IPS-20b (cell line): ENCODE results near the gene ZC3H4.
"Not testable (repeated sequence)": the region's sequence is repeated elsewhere in the genome, so short reads cannot be mapped to it uniquely, and the experiment has no call there.

Experiments
- H3K27ac ChIP-seq: one replicate; pipeline ENCODE4 v1.5.1; 2013; ENCODE audit warnings: low read length
- H3K27me3 ChIP-seq: 2 replicates; pipeline ENCODE4 v1.6.1; 2013; ENCODE audit warnings: mild to moderate bottlenecking, low read length, inconsistent platforms; ENCODE audit not compliant: insufficient read depth
- H3K36me3 ChIP-seq: 2 replicates; pipeline ENCODE4 v1.6.1; 2013; ENCODE audit warnings: low read depth, mild to moderate bottlenecking, inconsistent platforms, low read length, moderate library complexity; ENCODE audit not compliant: insufficient read depth
- H3K4me1 ChIP-seq: 2 replicates; pipeline ENCODE4 v1.6.1; 2013; ENCODE audit warnings: mild to moderate bottlenecking, control low read depth, inconsistent platforms, low read length, moderate library complexity; ENCODE audit not compliant: insufficient read depth
- H3K4me3 ChIP-seq: 2 replicates; pipeline ENCODE4 v1.5.1; 2013; ENCODE audit warnings: mild to moderate bottlenecking, low read length, inconsistent platforms
- H3K9ac ChIP-seq: 2 replicates; pipeline ENCODE4 v1.6.1; 2013; ENCODE audit warnings: low read depth, mild to moderate bottlenecking, inconsistent platforms, low read length, moderate library complexity
- H3K9me3 ChIP-seq: 2 replicates; pipeline ENCODE4 v1.6.1; 2013; ENCODE audit warnings: mild to moderate bottlenecking, low read depth, low read length, inconsistent platforms; ENCODE audit not compliant: insufficient read depth

ZC3H4 gene

DNA sequence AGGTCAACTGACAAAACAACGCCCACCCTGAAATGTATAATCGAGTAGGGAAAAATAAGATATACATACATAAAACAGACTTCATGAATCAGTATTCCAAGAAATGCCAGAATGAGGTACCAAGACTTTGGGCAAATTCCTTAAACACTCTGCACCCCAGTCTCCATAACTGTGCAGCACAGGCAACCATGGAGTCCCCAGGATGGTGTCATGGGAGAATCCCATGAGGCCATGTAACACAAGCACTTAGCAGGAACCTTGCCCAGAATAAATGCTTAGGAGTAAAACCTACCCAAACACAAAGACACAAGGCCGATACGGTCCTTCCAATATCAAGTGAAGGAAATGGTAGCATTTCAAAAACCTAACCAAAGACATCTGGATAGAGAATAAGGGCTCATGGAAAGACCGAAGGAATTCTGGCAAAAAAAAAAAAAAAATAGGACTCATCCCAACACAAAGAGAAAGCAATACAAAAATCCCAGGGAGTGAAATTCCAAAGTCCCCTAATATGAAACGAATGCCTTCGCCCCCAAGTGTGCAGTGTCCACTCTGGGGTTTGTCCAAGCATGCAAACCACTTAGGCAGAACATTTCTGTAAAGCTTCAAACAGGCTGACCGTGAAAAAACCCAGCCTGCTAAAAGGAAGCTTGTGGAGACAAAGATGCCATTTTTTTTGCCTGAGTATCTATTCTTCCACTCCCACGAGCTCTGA lies 11.1 kb downstream of the ZC3H4 start:
- Histone ChIP-seq H3K27ac (no peak overlapping the region), H3K4me1 (peaks cover 8% of the 10 kb centered on the region; the same call in 1 of the 2 replicates), H3K36me3 (peaks cover 31% of the 10 kb centered on the region), H3K27me3 (no peaks in the 10 kb centered on the region), H3K9ac (no peak overlapping the region), H3K9me3 (no peaks in the 10 kb centered on the region), H3K4me3 (no peak overlapping the region)

DNA sequence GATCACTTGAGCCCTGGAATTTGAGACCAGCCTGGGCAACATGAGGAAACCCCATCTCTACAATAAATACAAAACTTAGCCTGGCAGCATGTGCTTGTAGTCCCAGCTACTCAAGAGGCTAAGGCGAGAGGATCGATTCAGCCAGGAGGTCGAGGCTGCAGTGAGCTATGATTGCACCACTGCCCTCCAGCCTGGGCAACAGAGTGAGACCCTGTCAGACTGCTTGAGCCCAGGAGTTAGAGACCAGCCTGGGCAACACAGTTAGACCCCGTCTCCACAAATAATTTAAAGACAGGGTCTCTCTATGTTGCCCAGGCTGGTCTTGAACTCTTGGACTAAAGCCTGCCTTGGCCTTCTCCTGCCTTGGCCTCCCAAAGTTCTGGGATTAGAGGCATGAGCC lies 12.5 kb downstream of the ZC3H4 start:
- H3K27ac ChIP-seq: not testable (repeated sequence)
- H3K36me3 ChIP-seq: peaks cover 28% of the 10 kb centered on the region

DNA sequence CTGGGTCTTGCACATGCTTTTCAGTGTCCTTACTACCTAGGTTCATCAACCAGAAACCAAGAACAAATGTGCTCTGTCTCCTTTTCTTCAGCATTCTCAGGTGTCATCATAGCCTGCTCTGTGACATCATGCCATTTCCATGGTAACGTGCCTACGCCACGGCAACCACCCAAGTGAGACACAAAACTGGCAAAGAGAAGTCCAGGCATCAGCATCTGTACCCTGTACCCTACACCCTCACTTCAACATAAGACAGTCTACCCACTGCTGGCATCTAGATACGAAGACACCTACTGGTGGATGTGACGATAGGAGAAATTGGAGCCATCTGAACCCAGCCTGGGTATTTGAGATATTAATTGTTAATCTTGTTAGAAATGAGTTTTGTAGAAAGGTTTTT lies 13.3 kb downstream of the ZC3H4 start:
- H3K9ac ChIP-seq: no peak overlapping the region

More for the DNA sequence above, 12.5 kb downstream of the ZC3H4 start:
- H3K27me3 ChIP-seq, H3K9ac ChIP-seq, H3K4me1 ChIP-seq, H3K4me3 ChIP-seq, H3K9me3 ChIP-seq: not testable (repeated sequence)

GRCh38 chr19:47099576-47100050 lies 14.0 kb downstream of the ZC3H4 start:
- H3K4me3 ChIP-seq: no peak overlapping the region
- H3K27me3 ChIP-seq: no peaks in the 10 kb centered on the region
- H3K9ac ChIP-seq: no peak overlapping the region
- H3K4me1 ChIP-seq: peaks cover 20% of the 10 kb centered on the region
- no peaks in the 10 kb centered on the region for H3K9me3 ChIP-seq
- no peak overlapping the region for H3K27ac ChIP-seq
- H3K36me3 ChIP-seq: peaks cover 25% of the 10 kb centered on the region

More for the DNA sequence above, 13.3 kb downstream of the ZC3H4 start:
- Histone ChIP-seq H3K27ac (no peak overlapping the region), H3K4me3 (no peak overlapping the region), H3K4me1 (peaks cover 17% of the 10 kb centered on the region), H3K36me3 (peaks cover 27% of the 10 kb centered on the region), H3K9me3 (no peaks in the 10 kb centered on the region), H3K27me3 (no peaks in the 10 kb centered on the region)

DNA sequence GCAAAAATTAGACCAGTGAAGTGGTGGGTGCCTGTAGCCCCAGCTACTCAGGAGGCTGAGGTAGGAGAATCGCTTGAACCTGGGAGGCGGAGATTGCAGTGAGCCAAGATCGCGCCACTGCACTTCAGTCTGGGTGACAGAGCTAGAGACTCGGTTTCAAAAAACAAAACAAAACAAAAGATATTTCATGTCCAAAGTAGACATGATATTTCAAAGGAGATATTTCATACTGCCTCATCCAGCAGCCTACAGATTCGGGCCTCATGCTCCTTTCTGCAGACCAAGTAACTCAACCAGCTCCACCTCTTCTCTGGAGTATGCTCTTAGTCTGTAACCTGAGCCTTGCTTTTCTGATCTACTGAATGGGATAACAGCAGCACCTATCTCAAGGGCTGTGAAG lies 15.0 kb downstream of the ZC3H4 start:
- H3K4me1 ChIP-seq: peaks cover 20% of the 10 kb centered on the region
- no peak overlapping the region for H3K4me3 ChIP-seq
- no peaks in the 10 kb centered on the region for H3K27me3 ChIP-seq
- H3K9ac ChIP-seq: no peak overlapping the region
- no peak overlapping the region for H3K27ac ChIP-seq
- no peaks in the 10 kb centered on the region for H3K9me3 ChIP-seq
- H3K36me3 ChIP-seq: peaks cover 32% of the 10 kb centered on the region

DNA sequence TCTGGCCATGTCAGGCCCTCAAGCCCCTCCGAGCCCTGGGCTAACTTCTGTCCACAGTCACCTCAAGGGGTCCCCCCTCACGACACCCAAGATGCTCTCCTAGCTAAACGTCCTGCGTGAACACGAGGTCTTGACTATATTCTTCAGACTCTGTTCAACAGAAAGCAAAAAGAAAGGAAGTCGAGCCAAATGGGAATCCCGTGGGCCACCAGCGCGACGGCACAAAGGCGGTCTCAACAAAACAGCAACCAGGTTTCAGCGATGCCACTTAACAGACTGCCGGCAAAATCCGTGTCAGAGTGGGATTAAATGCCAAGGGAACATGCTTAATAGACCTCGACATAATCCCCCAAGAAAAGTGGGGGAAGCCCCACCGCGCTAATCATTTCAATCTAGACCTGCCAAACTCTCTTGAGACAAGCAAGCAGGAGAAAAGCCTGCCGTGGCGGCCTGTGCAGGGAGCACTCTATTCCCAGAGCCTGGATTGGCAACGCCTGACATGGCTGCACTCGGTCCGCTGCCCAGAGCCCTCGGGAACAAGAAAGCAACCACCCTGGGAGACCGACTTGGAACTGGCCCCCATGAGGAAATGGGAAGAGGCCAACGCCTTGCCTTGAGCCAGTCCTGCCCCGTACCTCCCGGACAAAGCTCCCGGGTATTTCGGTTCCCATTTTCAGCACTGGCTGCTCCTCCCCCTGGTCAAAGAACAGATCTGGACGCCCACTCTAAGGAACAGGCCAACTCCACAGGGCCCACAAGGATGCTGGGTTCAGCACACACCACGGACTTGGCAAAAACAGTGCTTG lies 16.0 kb downstream of the ZC3H4 start:
- H3K9ac ChIP-seq: no peak overlapping the region
- H3K27ac ChIP-seq: no peak overlapping the region
- H3K4me1 ChIP-seq: peaks cover 20% of the 10 kb centered on the region
- no peaks in the 10 kb centered on the region for H3K27me3 ChIP-seq
- H3K9me3 ChIP-seq: no peaks in the 10 kb centered on the region
- H3K36me3 ChIP-seq: peaks cover 40% of the 10 kb centered on the region
- H3K4me3 ChIP-seq: no peak overlapping the region

GRCh38 chr19:47096721-47097120 lies 16.9 kb downstream of the ZC3H4 start:
- H3K9me3 ChIP-seq: no peaks in the 10 kb centered on the region
- no peak overlapping the region for H3K9ac ChIP-seq
- H3K27me3 ChIP-seq: no peaks in the 10 kb centered on the region
- peaks cover 20% of the 10 kb centered on the region for H3K4me1 ChIP-seq
- no peak overlapping the region for H3K27ac ChIP-seq
- H3K4me3 ChIP-seq: no peak overlapping the region
- H3K36me3 ChIP-seq: peaks cover 49% of the 10 kb centered on the region

DNA sequence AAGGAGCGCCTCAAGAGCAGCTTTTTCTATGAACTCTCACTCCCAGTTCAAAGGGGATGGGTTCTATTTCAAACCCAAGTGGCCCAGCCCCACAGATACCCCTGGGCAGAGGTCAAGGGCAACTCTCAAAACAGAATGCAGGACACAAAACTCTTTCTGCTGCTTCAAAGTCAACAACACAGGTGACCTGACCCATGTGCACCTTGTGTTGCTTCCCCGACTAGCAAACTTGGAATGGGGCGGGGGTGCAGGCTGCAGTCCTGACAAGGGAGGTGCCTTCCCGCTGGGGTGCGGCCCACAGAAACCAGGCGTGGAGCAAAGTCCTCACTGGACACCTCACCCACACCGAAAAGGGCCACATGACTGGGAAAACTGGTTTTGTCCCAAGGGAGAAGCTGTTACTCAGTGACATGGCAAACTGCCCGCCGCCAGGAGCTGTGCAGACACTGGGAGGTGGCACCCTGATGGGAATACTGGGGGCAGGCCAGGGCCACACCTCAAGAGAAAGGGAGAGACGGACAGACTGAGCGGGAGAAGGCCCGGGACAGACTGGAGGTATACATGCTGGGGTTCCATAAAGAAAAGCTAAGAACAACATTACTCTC lies 17.4 kb downstream of the ZC3H4 start:
- Histone ChIP-seq H3K36me3 (peaks cover 50% of the 10 kb centered on the region), H3K9ac (no peak overlapping the region), H3K27me3 (no peaks in the 10 kb centered on the region), H3K27ac (no peak overlapping the region), H3K4me1 (peaks cover 20% of the 10 kb centered on the region), H3K4me3 (no peak overlapping the region), H3K9me3 (no peaks in the 10 kb centered on the region)

GRCh38 chr19:47095476-47096099 lies 18.0 kb downstream of the ZC3H4 start:
- no peak overlapping the region for H3K4me3 ChIP-seq
- H3K27ac ChIP-seq: no peak overlapping the region
- H3K36me3 ChIP-seq: peaks cover 56% of the 10 kb centered on the region
- no peaks in the 10 kb centered on the region for H3K9me3 ChIP-seq
- no peak overlapping the region for H3K9ac ChIP-seq
- peaks cover 20% of the 10 kb centered on the region for H3K4me1 ChIP-seq
- no peaks in the 10 kb centered on the region for H3K27me3 ChIP-seq

DNA sequence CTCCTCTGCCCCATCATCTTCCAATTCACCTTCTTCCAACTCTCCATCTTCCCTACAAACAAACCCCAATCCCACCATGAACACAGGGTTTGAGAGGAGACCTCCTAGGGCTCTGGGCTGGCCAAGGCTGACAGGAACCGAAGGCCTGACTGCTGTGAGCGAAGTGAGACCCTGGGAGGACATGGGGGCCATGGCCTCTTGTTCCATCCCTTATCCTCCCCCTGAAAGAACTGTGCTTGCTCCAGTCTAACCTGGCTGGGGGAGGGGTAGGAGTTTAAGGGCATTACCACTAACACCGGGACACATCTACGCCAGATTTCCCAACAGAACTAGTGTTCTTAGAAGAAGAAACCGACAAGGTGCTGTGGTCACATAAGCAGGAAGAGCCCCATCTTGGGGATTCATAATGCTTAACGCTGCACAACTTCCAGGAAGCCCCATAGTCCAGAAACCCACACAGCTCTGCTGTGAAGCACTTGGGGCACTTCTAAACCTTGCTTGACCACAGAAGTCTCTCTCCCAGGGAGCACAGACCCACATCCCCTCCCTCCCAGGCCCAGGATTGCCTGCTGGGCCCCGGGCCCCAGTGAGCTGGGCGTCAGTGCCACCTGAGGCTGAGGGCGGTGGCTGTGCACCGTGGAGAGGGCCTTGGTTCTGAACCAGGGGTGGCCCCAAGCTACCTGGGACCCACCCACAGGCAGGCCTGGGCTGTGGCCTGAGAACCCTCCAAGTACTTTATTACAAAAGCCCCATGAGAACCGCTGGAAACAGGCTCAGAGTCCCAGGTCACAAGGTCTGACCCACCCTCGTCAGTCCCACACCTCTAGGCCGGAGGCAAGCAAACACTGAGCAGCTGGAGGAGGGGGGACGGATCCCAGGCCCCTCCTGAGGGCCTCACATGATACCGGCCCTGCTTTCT lies 18.8 kb downstream of the ZC3H4 start:
- Histone ChIP-seq H3K27me3 (no peaks in the 10 kb centered on the region), H3K9ac (no peak overlapping the region), H3K4me3 (no peak overlapping the region), H3K36me3 (peaks cover 64% of the 10 kb centered on the region), H3K27ac (no peak overlapping the region), H3K9me3 (no peaks in the 10 kb centered on the region), H3K4me1 (peaks cover 20% of the 10 kb centered on the region)

DNA sequence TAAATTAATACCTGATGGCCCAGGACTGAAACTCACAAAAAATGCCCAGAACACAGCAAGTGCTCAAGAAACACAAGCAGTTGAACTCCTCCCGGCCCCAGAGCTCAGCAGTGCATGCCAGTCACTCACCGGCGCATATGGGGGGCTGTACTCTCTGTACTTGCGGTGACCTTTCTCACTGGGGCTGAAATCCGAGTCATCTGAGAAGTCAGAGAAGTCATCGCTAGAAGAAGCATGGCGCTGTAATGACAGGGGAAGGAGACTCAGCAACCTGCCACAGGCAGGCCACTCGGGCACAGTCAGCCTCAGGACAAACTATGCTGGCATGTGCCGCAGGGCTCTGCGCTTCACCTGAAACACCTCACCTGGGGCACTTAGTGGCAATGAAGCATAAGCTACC lies 19.7 kb downstream of the ZC3H4 start:
- Histone ChIP-seq H3K27me3 (no peaks in the 10 kb centered on the region), H3K4me1 (peaks cover 14% of the 10 kb centered on the region), H3K9me3 (no peaks in the 10 kb centered on the region), H3K36me3 (peaks cover 72% of the 10 kb centered on the region), H3K4me3 (no peak overlapping the region), H3K9ac (no peak overlapping the region), H3K27ac (no peak overlapping the region)
